Osteoblast (primary cell): ENCODE results near the gene COMP. TPM values are rescaled to one million over a fixed set of nuclear protein-coding genes. Genes with fewer than 3 reads are reported as not detected.

Source experiments
- DNase-seq: peaks from one replicate; pipeline ENCODE4 v3.0.0; 2011; ENCODE audit warnings: low spot score, mixed read lengths; ENCODE audit not compliant: insufficient read length; ENCODE audit errors: missing footprints
- H2AFZ ChIP-seq: 2 replicates; pipeline ENCODE4 v1.6.0; 2011; ENCODE audit warnings: mild to moderate bottlenecking, low read length
- H3K27ac ChIP-seq: 2 replicates; pipeline ENCODE4 v1.5.1; 2011; ENCODE audit warnings: mild to moderate bottlenecking, low read depth, low read length, moderate library complexity
- H3K27me3 ChIP-seq: 2 replicates; pipeline ENCODE4 v1.6.0; 2012; ENCODE audit warnings: mild to moderate bottlenecking, control low read depth, inconsistent platforms, low read length, moderate library complexity; ENCODE audit not compliant: insufficient read depth
- H3K36me3 ChIP-seq: 2 replicates; pipeline ENCODE4 v1.5.1; 2011; ENCODE audit warnings: mild to moderate bottlenecking, low read length, control low read depth, moderate library complexity; ENCODE audit not compliant: insufficient read depth
- H3K4me1 ChIP-seq: 2 replicates; pipeline ENCODE4 v1.5.1; 2011; ENCODE audit warnings: mild to moderate bottlenecking, low read length, control low read depth, moderate library complexity; ENCODE audit not compliant: insufficient read depth
- H3K4me2 ChIP-seq: 2 replicates; pipeline ENCODE4 v1.6.0; 2011; ENCODE audit warnings: mild to moderate bottlenecking, low read length; ENCODE audit not compliant: insufficient read depth
- H3K4me3 ChIP-seq: fragments of 200-600 bp; sonication (generic); 3 replicates; pipeline ENCODE4 v1.5.1; 2012; ENCODE audit warnings: mild to moderate bottlenecking, low read length, inconsistent platforms; ENCODE audit not compliant: insufficient read depth
- H3K79me2 ChIP-seq: 2 replicates; pipeline ENCODE4 v1.6.0; 2012; ENCODE audit warnings: mild to moderate bottlenecking, low read length, control low read depth, inconsistent platforms; ENCODE audit not compliant: insufficient read depth
- H3K9me3 ChIP-seq: 2 replicates; pipeline ENCODE4 v1.5.1; 2011; ENCODE audit warnings: low read depth, low read length, control low read depth
- H4K20me1 ChIP-seq: 2 replicates; pipeline ENCODE4 v1.6.0; 2012; ENCODE audit warnings: mild to moderate bottlenecking, low read length, control low read depth; ENCODE audit not compliant: insufficient read depth
- total RNA-seq: library from RNA; depleted of rRNA; stranded (reverse); fragments of >200 nt; gene quantifications from 2 replicates; pipeline ENCODE4 v1.2.3, GENCODE V29; 2012
- TF ChIP-seq, protein P1 (sequence below): IDR thresholded peaks from 2 replicates; pipeline ENCODE4 v1.5.1; 2011; ENCODE audit warnings: mild to moderate bottlenecking, low read depth, low read length, moderate library complexity; ENCODE audit errors: extremely low read depth

Gene COMP
- total RNA-seq, 1 donor = 14.8 TPM

DNA sequence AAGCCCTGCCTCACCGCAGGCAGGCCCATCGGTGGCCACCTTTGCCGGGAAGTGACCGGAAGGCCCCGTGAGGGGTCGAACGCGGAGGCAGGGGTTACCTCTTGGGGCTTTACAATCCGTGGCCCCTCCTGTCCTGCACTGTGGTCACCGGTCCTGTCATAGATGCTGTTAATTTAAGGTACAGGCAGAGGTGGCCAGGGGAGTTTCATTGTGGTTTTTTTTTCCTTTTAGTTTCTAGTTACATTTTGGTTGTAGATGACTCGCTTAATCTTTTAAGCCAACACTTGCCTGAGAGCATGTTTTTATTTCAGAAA is 13.1 kb downstream of the COMP start:
- Histone ChIP-seq H3K27me3 (no peaks in the 10 kb centered on the region), H3K4me2 (peak overlapping the region; percentile 9), H3K36me3 (no peaks in the 10 kb centered on the region), H4K20me1 (peaks cover 3% of the 10 kb centered on the region), H3K4me1 (peaks cover 14% of the 10 kb centered on the region), H3K27ac (no peak overlapping the region), H3K4me3 (peak overlapping the region; percentile 10), H3K79me2 (no peaks in the 10 kb centered on the region), H3K9me3 (no peaks in the 10 kb centered on the region), H2AFZ (no peak overlapping the region)
- DNase-seq = peak; percentile 88
- TF ChIP-seq, protein P1, sequence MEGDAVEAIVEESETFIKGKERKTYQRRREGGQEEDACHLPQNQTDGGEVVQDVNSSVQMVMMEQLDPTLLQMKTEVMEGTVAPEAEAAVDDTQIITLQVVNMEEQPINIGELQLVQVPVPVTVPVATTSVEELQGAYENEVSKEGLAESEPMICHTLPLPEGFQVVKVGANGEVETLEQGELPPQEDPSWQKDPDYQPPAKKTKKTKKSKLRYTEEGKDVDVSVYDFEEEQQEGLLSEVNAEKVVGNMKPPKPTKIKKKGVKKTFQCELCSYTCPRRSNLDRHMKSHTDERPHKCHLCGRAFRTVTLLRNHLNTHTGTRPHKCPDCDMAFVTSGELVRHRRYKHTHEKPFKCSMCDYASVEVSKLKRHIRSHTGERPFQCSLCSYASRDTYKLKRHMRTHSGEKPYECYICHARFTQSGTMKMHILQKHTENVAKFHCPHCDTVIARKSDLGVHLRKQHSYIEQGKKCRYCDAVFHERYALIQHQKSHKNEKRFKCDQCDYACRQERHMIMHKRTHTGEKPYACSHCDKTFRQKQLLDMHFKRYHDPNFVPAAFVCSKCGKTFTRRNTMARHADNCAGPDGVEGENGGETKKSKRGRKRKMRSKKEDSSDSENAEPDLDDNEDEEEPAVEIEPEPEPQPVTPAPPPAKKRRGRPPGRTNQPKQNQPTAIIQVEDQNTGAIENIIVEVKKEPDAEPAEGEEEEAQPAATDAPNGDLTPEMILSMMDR = no peak

DNA sequence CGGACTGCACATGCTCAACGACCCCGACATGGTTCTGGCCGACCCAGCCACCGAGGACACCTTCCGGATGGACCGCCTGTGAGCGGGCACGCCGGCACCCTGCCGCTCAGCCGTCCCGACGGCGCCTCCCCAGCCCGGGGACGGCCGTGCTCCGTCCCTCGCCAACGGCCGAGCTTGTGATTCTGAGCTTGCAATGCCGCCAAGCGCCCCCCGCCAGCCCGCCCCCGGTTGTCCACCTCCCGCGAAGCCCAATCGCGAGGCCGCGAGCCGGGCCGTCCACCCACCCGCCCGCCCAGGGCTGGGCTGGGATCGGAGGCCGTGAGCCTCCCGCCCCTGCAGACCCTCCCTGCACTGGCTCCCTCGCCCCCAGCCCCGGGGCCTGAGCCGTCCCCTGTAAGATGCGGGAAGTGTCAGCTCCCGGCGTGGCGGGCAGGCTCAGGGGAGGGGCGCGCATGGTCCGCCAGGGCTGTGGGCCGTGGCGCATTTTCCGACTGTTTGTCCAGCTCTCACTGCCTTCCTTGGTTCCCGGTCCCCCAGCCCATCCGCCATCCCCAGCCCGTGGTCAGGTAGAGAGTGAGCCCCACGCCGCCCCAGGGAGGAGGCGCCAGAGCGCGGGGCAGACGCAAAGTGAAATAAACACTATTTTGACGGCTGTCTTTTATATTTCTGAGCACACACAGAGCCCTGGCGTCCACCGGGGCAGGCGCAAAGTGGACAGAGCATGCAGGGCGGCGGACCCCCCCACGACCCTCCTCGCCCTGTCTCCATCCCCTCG is 13.6 kb downstream of the COMP start:
- Histone ChIP-seq H3K4me2 (peak overlapping the region; percentile 9), H2AFZ (no peak overlapping the region), H3K36me3 (no peaks in the 10 kb centered on the region), H3K27ac (no peak overlapping the region), H4K20me1 (peaks cover 3% of the 10 kb centered on the region), H3K4me3 (peak overlapping the region; percentile 10), H3K9me3 (no peaks in the 10 kb centered on the region), H3K79me2 (no peaks in the 10 kb centered on the region), H3K4me1 (peaks cover 14% of the 10 kb centered on the region), H3K27me3 (no peaks in the 10 kb centered on the region)
- peak; percentile 82 for DNase-seq
- TF ChIP-seq, protein P1 = no peak

DNA sequence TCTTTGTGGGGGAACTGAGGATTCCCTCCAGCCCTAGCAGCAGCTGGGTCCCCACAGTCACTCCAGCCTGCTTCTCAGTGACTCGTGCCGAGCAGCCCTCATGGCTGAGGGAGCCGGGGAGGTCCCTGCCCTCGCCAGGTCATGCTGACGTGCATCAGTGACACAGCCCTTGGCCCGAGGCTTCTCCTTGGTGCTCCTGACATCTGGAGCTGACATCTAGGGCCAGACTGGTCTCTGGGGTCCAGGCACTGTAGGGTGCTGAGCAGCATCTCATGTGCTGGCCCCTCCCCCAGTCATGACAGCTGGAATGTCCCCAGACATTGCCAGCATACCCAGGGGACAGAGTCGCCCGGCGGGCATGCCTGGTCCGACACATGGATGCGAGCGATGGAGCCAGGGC is 14.4 kb downstream of the COMP start:
- DNase-seq = peak; percentile 97
- Histone ChIP-seq H3K27me3 (no peaks in the 10 kb centered on the region), H3K4me2 (peak overlapping the region; percentile 44), H3K9me3 (no peaks in the 10 kb centered on the region), H3K4me1 (peaks cover 14% of the 10 kb centered on the region), H3K79me2 (no peaks in the 10 kb centered on the region), H4K20me1 (peaks cover 2% of the 10 kb centered on the region), H3K4me3 (no peak overlapping the region), H2AFZ (no peak overlapping the region), H3K36me3 (no peaks in the 10 kb centered on the region), H3K27ac (peak overlapping the region; percentile 73)
- TF ChIP-seq, protein P1 = no peak

DNA sequence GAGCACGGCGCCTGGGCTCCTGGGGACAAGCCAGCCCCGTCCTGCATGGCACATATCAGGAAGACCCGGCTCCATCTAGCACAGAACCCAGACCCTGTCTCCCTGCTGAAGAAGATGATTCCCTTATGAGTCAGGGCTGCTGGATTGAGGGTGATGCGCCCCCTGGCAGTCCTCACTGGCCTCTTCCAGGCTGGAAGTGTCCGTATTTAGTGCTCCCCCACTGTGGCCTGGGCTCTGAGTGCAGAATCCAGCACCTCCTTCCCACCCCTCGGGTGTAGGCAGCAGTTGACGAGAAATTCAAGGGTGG is 14.9 kb downstream of the COMP start:
- peak overlapping the region; percentile 3 for H3K4me3 ChIP-seq
- H3K27ac ChIP-seq = peak overlapping the region; percentile 73
- peaks cover 2% of the 10 kb centered on the region for H4K20me1 ChIP-seq
- peak; percentile 100 for DNase-seq
- peaks cover 14% of the 10 kb centered on the region for H3K4me1 ChIP-seq
- no peaks in the 10 kb centered on the region for H3K9me3 ChIP-seq
- H3K27me3 ChIP-seq = no peaks in the 10 kb centered on the region
- H2AFZ ChIP-seq = no peak overlapping the region
- H3K36me3 ChIP-seq = no peaks in the 10 kb centered on the region
- TF ChIP-seq, protein P1 = peak; percentile 54
- H3K79me2 ChIP-seq = no peaks in the 10 kb centered on the region
- H3K4me2 ChIP-seq = peak overlapping the region; percentile 44
